Left colon (tissue), 2 donors: Measurements from ENCODE around the gene CUEDC2. TPM values are rescaled to one million over a fixed set of nuclear protein-coding genes. Genes with fewer than 3 reads are reported as not detected.
"Not testable (repeated sequence)": the region's sequence is repeated elsewhere in the genome, so short reads cannot be mapped to it uniquely, and the experiment has no call there.

Source experiments
- ATAC-seq: fragments of 200-7000 bp; cut with Tn5 transposase; one replicate; pipeline ENCODE4 v1.9.1; 2020; ENCODE audit warnings: mild to moderate bottlenecking, moderate library complexity
- DNase-seq, 2 donors: peaks; one replicate each; pipeline ENCODE4 v3.0.0-alpha.2; 2020
- intact Hi-C, 2 donors: fragments of 100-400 bp; cut with DNase I in 1 of 2; cut with micrococcal nuclease in 1 of 2; formaldehyde crosslinking; loops; one replicate each; pipeline versions ENCODE4 v1.11.2 to v1.14.0; 2022; cut with DNase I, micrococcal nuclease
- total RNA-seq, 2 donors: library from RNA; stranded (reverse); fragmentation: NEBNext Ultra II Directional; extraction: Animal tissue kit (Norgen Biotek cat#: 25700); gene quantifications; one replicate each; pipeline ENCODE4 v1.2.1, GENCODE V29; 2021
- donor health status: DM: no; HTN: no; CAD: no.
- donor health status: DM: yes; HTN: yes; CAD: no.

CUEDC2 gene
- total RNA-seq, 2 donors from 2014 or later: 25.4 to 27.8 TPM

DNA sequence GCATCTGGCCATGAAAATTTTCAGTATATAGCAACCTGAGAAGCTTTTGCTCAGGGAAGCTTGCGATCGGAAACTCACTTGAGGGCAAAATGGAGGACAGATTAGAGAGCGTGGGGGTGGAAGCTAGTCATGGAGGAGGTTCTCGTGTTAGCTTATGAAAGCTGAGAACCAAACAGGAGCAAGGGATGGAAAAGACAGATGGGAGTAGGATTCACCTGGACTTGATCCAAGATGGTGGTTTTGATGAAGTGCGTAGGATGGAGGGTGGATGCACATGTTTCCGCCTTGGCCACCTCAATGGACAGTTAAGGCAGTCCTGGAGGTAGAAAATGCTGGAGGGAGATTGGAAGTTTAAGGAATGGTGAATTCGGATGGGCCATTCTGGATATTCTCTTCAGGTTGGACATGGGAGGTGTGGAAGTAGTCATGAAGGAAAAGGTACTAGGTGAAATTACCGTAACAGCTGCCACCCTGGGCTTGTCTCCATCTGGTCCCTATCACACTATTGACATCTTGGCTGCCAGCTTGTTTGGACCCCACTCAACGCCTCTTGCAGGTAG, 25.3 kb upstream of the CUEDC2 start:
- intact Hi-C loops: no loop called here

DNA sequence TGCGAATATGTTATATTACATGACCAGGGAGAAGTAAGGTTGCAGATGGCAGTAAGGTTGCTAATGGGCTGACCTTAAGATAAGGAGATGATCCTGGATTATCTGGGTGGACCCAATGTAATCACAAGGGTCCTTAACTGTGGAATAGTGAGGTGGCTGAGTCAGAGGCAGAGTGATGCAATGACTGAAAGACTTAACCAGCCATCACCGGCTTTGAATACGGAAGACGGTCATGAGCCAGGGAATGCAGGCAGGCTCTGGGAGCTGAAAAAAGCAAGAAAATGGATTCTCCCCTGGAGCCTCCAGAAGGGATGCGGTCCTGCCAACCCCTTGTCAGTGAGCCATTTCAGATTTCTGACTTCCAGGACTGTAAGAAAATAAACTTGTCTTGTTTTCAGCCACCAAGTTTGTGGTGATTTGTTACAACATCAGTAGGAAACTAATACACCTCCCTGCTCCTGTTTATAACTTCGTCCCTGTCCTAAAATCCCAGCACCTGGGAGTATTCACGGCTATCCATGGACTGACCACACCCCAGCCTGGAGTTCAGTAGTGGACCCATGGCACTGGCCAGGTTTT, 23.6 kb upstream of the CUEDC2 start:
- intact Hi-C loops: no loop called here
- DNase-seq: no peak
- ATAC-seq: no peak

More for the DNA sequence above, 25.3 kb upstream of the CUEDC2 start:
- ATAC-seq (no peak), DNase-seq (no peak)

DNA sequence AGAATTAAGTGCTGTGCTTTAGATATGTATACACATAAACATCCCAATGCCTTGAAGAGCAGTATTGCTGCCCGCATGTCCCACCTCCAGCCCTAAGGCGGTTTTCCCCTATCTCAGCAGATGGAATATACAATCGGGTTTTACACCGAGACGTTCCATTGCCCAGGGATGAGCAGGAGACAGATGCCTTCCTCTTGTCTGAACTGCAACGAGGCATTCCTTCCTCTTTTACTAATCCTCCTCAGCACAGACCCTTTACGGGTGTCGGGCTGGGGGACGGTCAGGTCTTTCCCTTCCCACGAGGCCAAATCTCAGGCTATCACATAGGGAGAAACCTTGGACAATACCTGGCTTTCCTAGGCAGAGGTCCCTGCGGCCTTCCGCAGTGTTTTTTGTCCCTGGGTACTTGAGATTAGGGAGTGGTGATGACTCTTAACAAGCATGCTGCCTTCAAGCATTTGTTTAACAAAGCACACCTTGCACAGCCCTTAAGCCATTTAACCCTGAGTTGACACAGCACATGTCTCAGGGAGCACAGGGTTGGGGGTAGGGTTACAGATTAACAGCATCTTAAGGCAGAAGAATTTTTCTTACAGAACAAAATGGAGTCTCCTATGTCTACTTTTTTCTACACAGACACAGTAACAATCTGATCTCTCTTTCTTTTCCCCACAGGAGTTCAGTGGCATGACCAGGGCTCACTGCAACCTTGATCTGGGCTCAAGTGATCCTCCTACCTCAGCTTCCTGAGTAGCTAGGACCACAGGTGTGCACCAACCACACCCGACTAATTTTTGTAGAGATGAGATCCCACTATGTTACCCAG, 22.5 kb upstream of the CUEDC2 start:
- DNase-seq, intact Hi-C loops, ATAC-seq: not testable (repeated sequence)

DNA sequence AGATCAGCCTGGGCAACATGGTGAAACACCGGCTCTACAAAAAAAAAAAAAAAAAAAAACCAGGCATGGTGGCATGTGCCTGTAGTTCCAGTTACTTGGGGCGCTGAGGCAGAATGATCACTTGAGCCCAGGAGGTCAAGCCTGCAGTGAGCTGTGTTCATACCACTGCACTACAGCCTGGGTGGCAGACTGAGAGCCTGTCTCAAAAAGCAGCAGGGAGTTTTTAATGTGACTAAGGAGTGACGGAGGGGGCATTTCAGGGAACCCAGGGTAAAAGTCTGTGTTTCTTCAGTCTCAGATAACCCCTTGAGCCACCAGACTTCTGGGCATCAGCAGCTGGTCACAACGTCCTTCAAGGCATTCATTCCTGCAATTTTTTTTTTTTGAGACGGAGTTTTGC, 21.1 kb upstream of the CUEDC2 start:
- intact Hi-C loops: no loop called here
- no peak for ATAC-seq
- DNase-seq: no peak

DNA sequence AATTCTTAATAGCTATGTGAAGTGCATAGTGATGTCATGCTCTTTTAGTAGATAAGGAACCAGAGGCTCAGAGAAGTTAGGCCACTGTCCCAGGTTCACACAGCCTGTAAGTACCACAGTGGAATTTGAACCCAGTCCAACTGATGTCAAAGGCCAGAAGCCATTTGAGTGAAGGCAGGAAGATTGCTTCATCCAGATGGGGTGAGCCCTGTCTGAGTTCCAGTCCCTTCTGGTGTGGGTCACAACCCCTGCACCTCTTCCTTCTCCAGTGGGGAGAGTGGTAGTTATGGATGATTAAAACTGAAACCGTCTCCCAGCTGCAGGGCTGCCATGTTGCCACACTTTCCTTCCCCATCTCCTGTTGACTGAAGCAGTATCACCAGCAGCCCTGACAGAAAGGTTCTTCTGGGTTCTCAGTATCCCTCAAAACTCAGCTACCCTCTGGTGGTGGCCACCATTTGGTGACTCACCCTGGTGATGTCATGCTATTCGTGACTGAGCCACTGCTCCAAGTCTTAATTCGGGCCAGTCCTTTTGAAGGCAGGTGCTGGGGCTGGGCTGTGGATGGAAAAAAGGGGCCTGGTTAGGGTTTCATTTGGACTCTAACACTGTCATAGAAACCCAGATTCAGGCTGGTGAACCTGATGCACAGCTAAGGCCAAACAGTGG, 20.4 kb upstream of the CUEDC2 start:
- ATAC-seq: no peak
- DNase-seq: peak in 1 of 2 donors; percentile 40
- intact Hi-C loops: no loop called here

DNA sequence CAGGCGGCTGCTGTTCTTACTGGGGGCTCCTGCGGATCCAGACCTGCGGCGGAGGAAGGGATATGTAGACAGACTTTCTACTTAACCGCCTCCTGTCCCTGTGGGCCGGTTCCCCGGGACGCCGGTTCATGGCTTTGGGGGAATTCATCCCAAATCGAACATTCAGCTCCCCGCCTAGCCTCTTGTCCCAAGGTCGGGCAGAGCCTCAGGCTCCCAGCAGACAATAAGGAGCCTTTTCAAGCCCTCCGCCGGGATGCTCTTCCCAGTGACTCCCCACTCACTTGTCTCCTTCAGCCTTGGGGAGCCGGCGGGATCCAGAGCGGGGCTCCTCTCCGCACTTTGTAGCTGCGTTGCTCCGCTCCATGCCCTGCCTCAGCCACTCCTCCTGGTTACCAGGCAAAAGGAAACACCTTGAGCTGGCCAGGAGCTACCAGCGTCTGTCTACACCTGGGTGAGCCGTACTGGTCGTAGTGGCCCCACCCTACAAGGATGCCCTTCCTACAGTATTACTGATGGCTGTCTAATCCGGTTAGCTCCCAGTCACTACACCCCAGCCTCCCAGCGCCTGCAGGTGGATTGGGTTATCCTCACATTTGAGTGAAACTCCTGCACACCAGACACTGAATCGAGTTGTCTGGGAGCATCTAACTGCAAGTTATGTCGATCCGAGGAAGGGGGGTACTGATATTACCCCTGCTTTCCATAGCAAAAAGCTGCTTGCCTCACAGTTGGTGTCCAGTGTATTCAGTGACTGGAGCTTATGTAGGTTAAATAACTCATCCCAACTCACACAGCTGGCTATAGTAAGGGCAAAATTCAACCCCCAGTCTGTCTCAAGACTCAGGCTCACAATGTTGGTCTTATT, 19.0 kb upstream of the CUEDC2 start, which contains the start of gene C10orf95:
TSS of gene C10orf95 (minus strand) at position 439 of the 865 bp plus-strand sequence. CDS start 450 bp downstream, outside the sequence.
- DNase-seq: peak; percentile 65 to 79
- peak; percentile 68 for ATAC-seq
- intact Hi-C loops: no loop called here

DNA sequence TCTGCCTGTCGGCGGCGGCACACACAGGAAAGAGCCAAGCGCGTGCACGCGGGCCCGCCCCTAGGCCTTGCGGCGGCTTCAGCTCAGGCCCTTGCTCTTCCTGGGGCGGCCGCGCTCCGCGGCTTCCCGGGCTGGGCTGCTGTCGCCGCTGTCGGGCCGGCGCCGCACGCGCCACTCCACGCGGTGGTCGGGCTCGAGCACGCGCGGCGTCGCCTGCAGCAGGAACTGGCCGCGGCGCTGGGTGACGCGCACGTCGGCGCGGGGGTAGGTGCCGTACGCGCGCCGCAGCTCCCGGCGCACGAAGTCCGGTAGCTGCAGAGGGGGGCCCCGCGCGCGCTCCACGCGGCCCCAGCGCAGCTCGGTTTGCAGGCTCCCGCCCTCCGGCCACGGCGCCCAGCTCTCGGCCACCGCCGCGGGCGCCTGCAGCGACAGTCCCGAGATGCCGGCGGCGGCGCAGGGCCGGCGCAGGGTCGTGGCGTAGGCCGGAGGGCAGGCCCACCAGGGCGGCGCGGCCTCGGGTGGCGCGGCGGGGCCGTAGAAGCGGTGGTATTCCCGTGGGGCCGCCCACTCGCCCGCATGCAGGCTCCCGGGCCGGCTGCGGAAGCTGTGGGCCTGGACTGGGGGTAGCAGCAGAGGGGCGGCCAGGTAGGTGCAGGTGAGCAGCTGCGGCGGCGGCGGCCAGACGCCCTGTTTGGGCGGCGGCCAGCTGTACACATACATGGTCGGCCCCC, 18.2 kb upstream of the CUEDC2 start:
- DNase-seq (peak; percentile 85 to 91), ATAC-seq (peak; percentile 83)
- intact Hi-C loops: no loop called here

DNA sequence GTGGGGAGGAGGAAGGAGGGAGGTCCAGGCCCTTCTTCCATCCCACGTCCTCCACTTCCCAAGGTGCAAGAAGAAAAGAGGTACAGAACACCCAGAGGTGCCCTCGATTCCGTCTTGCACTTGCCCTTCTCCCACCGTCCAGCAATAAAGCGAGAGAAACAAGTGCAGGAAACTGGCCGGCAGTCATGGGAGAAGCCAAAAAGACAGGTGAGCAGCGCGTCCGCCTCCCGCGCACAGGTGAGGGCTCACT, 17.7 kb upstream of the CUEDC2 start:
- intact Hi-C loops: no loop called here
- DNase-seq (no peak), ATAC-seq (no peak)

DNA sequence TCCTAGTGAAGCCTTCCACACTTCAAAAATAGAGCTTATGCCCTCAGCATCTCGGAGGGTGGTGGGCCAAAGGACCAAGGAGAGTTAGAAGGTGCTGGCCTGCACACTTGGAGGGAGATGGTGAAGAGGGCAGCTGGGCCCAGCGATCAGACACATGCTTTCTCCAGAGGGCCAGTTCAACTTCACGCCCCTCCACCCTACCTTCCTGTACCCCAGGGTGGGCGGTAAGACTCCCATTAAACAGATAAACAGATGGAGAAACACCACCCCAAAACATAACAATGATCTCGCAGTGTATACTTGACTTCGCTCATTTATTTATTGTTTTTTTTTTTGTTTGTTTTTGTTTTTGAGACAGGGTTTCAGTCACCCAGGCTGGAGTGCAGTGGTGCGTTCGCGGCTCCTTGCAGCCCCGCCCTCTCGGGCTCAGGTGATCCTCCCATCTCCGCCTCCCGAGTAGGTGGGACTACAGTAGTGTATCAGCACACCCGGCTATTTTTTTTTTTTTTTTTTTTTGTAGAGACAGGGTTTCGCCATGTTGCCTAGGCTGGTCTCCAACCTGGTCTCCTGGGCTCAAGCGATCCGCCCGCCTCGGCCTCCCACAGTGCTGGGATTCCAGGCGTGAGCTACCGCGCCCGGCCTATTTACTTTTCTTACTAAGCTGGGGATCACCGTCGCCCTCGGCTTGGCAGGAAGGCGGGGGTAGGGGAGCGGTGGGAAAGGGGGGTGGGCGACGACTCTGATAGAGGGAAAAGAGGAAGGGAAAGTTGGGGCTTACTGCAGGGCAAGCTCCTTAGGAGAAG, 17.1 kb upstream of the CUEDC2 start:
- intact Hi-C loops: no loop called here
- ATAC-seq (peak; percentile 76), DNase-seq (peak; percentile 91 to 93)

DNA sequence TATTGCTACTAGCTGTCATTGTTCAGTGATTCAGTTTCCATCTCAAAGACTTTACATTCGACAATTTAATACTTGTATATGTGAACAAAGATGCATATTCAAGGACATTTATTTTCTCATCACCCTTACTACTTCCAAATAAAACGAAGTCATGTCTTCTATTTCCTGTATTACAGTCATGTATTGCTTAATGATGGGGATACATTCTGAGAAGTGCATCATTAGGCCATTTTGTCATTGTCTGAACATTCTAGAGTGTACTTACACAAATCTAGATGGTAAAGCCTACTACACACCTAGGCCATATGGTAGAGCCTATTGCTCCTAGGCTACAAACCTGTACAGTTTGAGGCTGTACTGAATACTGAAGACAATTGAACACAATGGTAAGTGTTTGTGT, 12.5 kb upstream of the CUEDC2 start:
- no peak for ATAC-seq
- DNase-seq: no peak
- intact Hi-C loops: no loop called here

DNA sequence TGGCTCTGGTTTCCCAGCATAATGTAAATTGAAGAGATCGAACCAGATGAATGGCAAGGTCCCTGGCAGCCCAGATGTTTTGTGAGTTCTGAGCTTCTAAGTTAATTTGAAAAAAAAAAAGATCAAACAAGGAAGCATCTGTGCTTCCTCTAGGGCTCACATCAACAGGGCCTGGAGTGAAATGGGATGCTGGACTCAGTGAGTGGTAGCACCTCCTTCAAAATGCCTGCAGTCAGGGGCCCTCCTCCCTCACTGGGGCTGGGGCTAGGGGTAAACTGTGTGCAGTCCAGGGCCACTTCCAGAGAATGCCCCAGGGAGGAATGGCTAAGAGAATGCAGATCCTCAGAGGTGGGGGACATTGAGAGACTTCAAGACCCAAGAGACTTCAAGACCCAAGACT, 6.0 kb upstream of the CUEDC2 start:
- ATAC-seq: no peak
- no peak for DNase-seq
- intact Hi-C loops: no loop called here

DNA sequence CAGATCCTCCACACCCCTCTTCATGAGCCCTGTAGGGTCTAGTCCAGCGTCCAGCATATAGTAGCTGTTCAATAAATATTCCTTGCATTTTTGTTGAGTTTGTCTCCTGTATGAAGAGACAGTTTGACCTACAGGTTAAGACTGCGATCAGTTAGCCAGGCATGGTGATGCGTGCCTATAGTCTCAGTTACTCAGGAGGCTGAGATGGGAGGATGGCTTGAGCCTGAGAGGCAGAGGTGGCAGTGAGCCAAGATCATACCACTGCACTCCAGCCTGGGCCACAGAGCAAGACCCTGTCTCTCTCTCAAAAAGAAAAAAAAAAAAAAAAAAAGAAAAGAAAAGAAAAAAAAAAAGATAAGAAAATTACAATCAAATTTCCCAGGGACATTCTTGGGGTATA, 5.1 kb upstream of the CUEDC2 start:
- ATAC-seq: no peak
- intact Hi-C loops: no loop called here
- DNase-seq: no peak

DNA sequence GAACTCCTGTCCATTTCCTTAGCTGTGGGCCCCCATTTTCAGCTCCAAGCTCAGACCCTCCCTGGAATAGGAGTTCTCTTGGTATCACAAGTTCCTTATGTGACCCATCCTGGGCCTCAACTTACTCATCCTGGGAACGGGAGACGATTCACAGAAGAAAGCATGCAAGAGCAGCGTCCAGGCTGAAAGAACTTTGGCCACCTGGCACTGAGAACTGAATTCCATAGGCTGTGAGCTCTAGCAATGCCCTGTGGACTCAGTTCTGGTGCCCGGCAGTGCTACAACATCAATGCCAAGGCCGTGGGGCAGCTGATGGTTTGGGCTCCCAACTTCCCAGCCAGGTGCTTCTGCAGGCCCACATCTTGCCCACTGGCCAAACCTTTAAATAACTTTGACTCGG, 3.9 kb upstream of the CUEDC2 start:
- DNase-seq: no peak
- intact Hi-C loops: no loop called here
- no peak for ATAC-seq

DNA sequence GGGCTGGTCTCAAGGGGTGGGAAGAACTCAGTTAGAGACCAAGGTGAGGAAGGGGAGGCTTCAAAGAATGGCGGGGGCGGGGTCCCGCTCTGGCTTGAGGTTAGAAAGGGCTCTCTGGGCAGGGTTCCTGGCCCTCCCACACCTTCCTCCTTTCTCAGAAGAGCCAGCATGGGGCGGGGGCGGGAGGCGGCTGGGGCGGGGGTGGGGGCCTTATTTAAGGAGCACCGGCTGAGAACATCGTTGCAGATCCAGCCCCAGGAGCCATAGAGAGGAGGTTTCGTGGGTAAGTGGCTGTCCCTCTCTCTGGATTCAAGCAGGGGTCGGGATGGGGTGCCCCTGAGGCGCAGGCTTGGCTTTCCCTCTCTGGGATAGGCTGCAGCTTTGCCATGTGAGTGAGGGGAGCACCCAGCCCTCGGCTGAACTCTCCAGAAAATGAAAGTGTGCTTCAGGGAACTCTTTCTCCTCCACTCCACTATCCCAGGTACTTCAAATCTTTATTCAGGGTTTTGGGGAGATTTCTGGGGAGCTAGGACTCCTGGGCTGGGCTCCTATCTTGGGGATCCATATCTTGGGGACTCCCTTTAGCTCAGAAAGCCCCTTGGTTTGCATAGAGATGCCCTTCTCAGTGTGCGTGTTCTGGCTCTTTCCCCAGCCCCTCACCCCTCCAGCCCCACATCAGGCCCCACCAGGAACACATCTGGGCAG, 3.3 kb upstream of the CUEDC2 start:
- DNase-seq (no peak), ATAC-seq (no peak)
- intact Hi-C loops: no loop called here

DNA sequence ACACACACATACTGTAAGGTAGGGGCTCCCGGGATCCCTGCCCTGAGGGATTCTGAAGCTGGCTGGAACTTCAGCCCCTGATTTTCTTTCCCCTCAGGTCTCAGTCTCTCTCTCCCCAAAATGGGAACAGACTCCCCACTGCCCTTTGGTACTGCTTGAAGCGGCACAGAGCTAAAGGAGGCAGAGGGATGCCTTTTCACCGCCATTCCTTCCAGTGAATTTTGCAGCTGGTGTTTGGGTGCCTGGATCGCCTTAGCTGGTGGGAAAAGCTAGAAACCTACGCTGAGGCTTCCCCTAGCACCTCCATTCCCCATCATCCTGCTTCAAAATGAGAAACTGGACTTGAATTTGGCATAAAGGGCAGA, 2.7 kb upstream of the CUEDC2 start:
- intact Hi-C loops: no loop called here
- ATAC-seq (no peak), DNase-seq (no peak)

DNA sequence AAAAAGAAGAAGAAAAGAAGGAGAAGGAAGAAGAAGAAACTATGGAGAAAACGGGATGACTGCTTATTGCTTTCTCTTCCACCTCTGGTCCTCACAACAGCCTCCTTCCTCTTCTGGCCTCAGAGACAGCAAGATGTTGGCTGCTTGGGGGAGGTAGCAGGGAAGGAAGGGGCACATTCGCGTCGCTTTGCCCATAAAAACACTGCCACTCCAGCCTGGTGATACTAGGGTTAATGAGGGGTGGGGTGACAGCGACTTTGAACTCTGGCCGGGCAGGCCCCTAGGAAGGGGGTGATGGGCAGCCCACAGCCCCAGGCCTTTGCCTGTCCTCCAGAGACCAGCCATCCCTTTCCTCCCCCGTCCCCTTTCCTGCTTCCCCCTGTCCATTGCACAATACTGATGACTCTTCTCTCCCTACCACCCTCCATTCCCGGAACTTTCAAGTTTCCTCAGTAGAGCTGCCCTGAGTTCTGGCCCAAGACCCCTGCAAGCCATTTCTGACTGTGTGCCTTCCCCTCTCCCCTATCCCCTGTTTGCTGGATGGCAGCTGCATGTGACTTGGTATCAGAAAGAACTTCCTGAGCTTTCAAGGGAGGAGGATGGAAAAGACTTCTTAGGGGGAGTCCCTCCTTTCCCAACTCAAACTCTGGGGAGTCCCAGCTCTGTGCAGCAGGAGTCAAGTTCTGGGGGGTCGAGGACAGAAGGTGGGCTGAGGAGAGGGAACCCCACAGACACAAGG, 2.2 kb upstream of the CUEDC2 start:
- ATAC-seq (no peak), DNase-seq (no peak)
- intact Hi-C loops: no loop called here
